Keratinocyte (primary cell): ENCODE data around the gene TCIRG1. TPM values are rescaled to one million over a fixed set of nuclear protein-coding genes. Genes with fewer than 3 reads are reported as not detected.

Source experiments
- DNase-seq: peaks from one replicate; pipeline ENCODE4 v3.0.0-alpha.2; 2011; ENCODE audit warnings: low read depth, missing footprints, low spot score
- FAIRE-seq: peaks from 2 replicates; lab custom pipeline; 2011; peaks lifted over from hg19 to GRCh38; lab: Jason Lieb, UNC
- H2AFZ ChIP-seq: 2 replicates; pipeline ENCODE4 v1.6.0; 2012; ENCODE audit warnings: low read length, control low read depth, inconsistent platforms; ENCODE audit not compliant: control insufficient read depth
- H3K27ac ChIP-seq: 2 replicates; pipeline ENCODE4 v1.5.1; 2011; ENCODE audit warnings: low read length; ENCODE audit not compliant: control insufficient read depth, insufficient read depth
- H3K27me3 ChIP-seq: 3 replicates; pipeline ENCODE4 v1.6.0; 2011; ENCODE audit warnings: low read length; ENCODE audit not compliant: control insufficient read depth, insufficient read depth; ENCODE audit errors: extremely low read depth
- H3K36me3 ChIP-seq, 2 experiments: 2 replicates in 1 of 2; 3 replicates in 1 of 2; pipeline ENCODE4 v1.5.1; 2011; ENCODE audit warnings: low read length in 2 of 2, mild to moderate bottlenecking in 1 of 2; ENCODE audit not compliant: control insufficient read depth in 2 of 2, insufficient read depth in 2 of 2; ENCODE audit errors: extremely low read depth in 1 of 2
- H3K4me1 ChIP-seq: 3 replicates; pipeline ENCODE4 v1.5.1; 2011; ENCODE audit warnings: low read length; ENCODE audit not compliant: control insufficient read depth, insufficient read depth; ENCODE audit errors: extremely low read depth
- H3K4me2 ChIP-seq: 3 replicates; pipeline ENCODE4 v1.6.0; 2011; ENCODE audit warnings: low read depth, low read length; ENCODE audit not compliant: control insufficient read depth, insufficient read depth; ENCODE audit errors: extremely low read depth
- H3K4me3 ChIP-seq, 3 experiments: fragments of 200-600 bp in 1 of 3; sonication (generic) in 1 of 3; 2 replicates in 2 of 3; 3 replicates in 1 of 3; pipeline ENCODE4 v1.5.1; 2011 to 2016; ENCODE audit warnings: low read length in 3 of 3, mild to moderate bottlenecking in 3 of 3, control low read depth in 2 of 3, inconsistent platforms in 1 of 3, low read depth in 1 of 3, mixed read lengths in 1 of 3, mixed run types in 1 of 3, moderate library complexity in 1 of 3; ENCODE audit not compliant: control insufficient read depth in 2 of 3, insufficient read depth in 2 of 3; ENCODE audit errors: extremely low read depth in 1 of 3
- H3K79me2 ChIP-seq: 2 replicates; pipeline ENCODE4 v1.6.0; 2012; ENCODE audit warnings: low read length; ENCODE audit not compliant: control insufficient read depth, insufficient read depth
- H3K9ac ChIP-seq: 3 replicates; pipeline ENCODE4 v1.6.0; 2011; ENCODE audit warnings: low read length; ENCODE audit not compliant: control insufficient read depth, insufficient read depth; ENCODE audit errors: extremely low read depth
- H3K9me1 ChIP-seq: 3 replicates; pipeline ENCODE4 v1.6.0; 2011; ENCODE audit warnings: low read length; ENCODE audit not compliant: control insufficient read depth, insufficient read depth; ENCODE audit errors: extremely low read depth
- H3K9me3 ChIP-seq: 2 replicates; pipeline ENCODE4 v1.5.1; 2012; ENCODE audit warnings: low read depth, low read length; ENCODE audit not compliant: control insufficient read depth
- H4K20me1 ChIP-seq: 3 replicates; pipeline ENCODE4 v1.6.0; 2011; ENCODE audit warnings: low read length; ENCODE audit not compliant: control insufficient read depth, insufficient read depth; ENCODE audit errors: extremely low read depth
- EZH2 ChIP-seq: IDR thresholded peaks from one replicate; pipeline ENCODE4 v1.6.1; 2012; ENCODE audit warnings: inconsistent platforms, mild to moderate bottlenecking, low read length, moderate library complexity
- dilution Hi-C: fragments of 300-500 bp; cut with MboI; formaldehyde crosslinking; loops from one replicate; pipeline ENCODE4 v1.7.0; 2020; ENCODE audit warnings: low sequenced_read_pairs; ENCODE audit not compliant: extremely low pct_ligation_motif_present
- polyA plus RNA-seq, 5 experiments: library from polyadenylated mRNA; depleted of rRNA in 3 of 5; stranded (reverse) in 3 of 5; stranded (forward) in 1 of 5; unstranded in 1 of 5; fragments of >200 nt; gene quantifications; 1 replicate in 1 of 5; 2 replicates in 3 of 5; 3 replicates in 1 of 5; pipeline versions ENCODE4 v1.2.1 to v1.2.3, GENCODE V29; 2011 to 2012; ENCODE audit warnings: missing spikeins in 2 of 5, low read depth in 1 of 5, low replicate concordance in 1 of 5
- TF ChIP-seq, protein P1 (sequence below), 3 experiments: IDR thresholded peaks in 1 of 3; conservative IDR thresholded peaks in 1 of 3; optimal IDR thresholded peaks in 1 of 3; 2 replicates in 2 of 3; 3 replicates in 1 of 3; pipeline versions ENCODE3 to v1.5.1; 2011; ENCODE audit warnings: low read length in 3 of 3, mild to moderate bottlenecking in 3 of 3, moderate library complexity in 2 of 3, control low read depth in 1 of 3, inconsistent platforms in 1 of 3; ENCODE audit not compliant: insufficient read depth in 2 of 3; ENCODE audit errors: extremely low read depth in 1 of 3

Gene TCIRG1
- polyA plus RNA-seq, 1 donor (not counting 4 experiments of a cell fraction or from before 2014, with no cell fraction given), result 12.7 TPM

DNA sequence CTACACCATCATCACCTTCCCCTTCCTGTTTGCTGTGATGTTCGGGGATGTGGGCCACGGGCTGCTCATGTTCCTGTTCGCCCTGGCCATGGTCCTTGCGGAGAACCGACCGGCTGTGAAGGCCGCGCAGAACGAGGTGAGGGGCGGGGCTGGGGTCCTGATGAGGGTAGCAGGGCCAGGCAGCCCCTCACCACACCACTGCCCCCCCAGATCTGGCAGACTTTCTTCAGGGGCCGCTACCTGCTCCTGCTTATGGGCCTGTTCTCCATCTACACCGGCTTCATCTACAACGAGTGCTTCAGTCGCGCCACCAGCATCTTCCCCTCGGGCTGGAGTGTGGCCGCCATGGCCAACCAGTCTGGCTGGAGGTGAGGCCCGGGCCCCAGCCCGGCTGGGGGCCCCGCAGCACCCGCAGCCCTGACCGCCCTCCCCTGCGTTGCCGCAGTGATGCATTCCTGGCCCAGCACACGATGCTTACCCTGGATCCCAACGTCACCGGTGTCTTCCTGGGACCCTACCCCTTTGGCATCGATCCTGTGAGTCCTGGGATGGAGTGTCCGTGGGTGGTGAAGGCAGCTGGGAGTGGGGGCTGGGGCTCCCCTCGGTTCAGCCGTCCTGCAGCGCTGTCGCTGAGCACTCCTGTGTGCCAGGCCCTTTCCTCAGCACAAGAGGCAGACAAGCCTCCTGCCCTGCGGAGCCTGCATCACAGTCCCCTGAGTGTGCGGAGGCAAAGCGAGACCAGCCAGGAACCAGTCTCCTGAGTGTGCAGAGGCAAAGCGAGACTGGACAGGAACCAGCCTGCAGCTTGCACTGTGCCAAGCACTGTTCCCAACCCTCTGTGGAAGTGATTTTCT, 8.8 kb downstream of the TCIRG1 start:
- no peaks in the 10 kb centered on the region for H3K79me2 ChIP-seq
- no peak overlapping the region for H2AFZ ChIP-seq
- no peaks in the 10 kb centered on the region for H3K9me1 ChIP-seq
- no peak for DNase-seq
- H3K9me3 ChIP-seq, result no peaks in the 10 kb centered on the region
- peaks cover 4% of the 10 kb centered on the region for H3K4me1 ChIP-seq
- peaks cover 7 to 17% of the 10 kb centered on the region in 2 experiments for H3K36me3 ChIP-seq
- H3K27ac ChIP-seq, result no peak overlapping the region
- no peak overlapping the region for H3K9ac ChIP-seq
- H3K4me2 ChIP-seq, result no peak overlapping the region
- H3K27me3 ChIP-seq, result no peaks in the 10 kb centered on the region
- no peak overlapping the region for H3K4me3 ChIP-seq
- dilution Hi-C loops, result no loop called here
- H4K20me1 ChIP-seq, result no peaks in the 10 kb centered on the region
- TF ChIP-seq, protein P1, sequence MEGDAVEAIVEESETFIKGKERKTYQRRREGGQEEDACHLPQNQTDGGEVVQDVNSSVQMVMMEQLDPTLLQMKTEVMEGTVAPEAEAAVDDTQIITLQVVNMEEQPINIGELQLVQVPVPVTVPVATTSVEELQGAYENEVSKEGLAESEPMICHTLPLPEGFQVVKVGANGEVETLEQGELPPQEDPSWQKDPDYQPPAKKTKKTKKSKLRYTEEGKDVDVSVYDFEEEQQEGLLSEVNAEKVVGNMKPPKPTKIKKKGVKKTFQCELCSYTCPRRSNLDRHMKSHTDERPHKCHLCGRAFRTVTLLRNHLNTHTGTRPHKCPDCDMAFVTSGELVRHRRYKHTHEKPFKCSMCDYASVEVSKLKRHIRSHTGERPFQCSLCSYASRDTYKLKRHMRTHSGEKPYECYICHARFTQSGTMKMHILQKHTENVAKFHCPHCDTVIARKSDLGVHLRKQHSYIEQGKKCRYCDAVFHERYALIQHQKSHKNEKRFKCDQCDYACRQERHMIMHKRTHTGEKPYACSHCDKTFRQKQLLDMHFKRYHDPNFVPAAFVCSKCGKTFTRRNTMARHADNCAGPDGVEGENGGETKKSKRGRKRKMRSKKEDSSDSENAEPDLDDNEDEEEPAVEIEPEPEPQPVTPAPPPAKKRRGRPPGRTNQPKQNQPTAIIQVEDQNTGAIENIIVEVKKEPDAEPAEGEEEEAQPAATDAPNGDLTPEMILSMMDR (optimal IDR thresholded peaks at IDR 0.05 in 1 of 3, IDR thresholded peaks at IDR 0.05 in 1 of 3, conservative IDR thresholded peaks at IDR 0.05 in 1 of 3; ENCODE audit: extremely low read depth in 1 of 3, insufficient read depth in 2 of 3, low read length in 3 of 3), result no peak
- no peak for TF ChIP-seq EZH2
- no peak for FAIRE-seq

DNA sequence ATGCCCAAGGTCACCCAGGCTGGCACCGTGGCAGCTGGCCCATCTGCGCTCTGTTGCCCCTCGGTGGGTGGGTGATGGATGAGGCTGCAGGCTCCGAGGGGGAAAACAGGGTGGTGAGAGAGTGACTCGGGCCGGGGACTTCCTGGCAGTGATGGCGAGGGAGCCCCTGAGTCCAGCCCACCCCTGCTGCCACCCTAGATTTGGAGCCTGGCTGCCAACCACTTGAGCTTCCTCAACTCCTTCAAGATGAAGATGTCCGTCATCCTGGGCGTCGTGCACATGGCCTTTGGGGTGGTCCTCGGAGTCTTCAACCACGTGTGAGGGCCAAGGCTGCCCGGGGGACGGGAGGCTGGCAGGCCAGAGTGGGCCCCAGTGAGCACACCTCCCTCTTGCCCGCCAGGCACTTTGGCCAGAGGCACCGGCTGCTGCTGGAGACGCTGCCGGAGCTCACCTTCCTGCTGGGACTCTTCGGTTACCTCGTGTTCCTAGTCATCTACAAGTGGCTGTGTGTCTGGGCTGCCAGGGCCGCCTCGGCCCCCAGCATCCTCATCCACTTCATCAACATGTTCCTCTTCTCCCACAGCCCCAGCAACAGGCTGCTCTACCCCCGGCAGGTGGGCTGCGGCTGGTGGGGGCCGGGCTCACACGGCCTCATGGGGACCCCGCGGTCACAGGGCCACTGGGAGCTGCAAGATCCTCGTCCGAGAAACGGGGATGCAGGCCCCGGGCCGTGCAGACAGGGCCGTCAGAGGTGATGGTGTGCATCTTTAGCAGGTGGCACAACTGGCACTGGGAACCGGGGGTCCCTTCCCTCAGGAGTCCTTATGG, 10.1 kb downstream of the TCIRG1 start:
- DNase-seq, result no peak
- TF ChIP-seq EZH2, result no peak
- TF ChIP-seq, protein P1 (optimal IDR thresholded peaks at IDR 0.05 in 1 of 3, IDR thresholded peaks at IDR 0.05 in 1 of 3, conservative IDR thresholded peaks at IDR 0.05 in 1 of 3; ENCODE audit: extremely low read depth in 1 of 3, insufficient read depth in 2 of 3, low read length in 3 of 3), result no peak
- H3K9me1 ChIP-seq, result no peaks in the 10 kb centered on the region
- dilution Hi-C loops, result no loop called here
- no peak overlapping the region for H3K27ac ChIP-seq
- no peak overlapping the region for H3K4me3 ChIP-seq
- no peak overlapping the region for H3K4me2 ChIP-seq
- H3K9ac ChIP-seq, result no peak overlapping the region
- H2AFZ ChIP-seq, result no peak overlapping the region
- H3K4me1 ChIP-seq, result peaks cover 4% of the 10 kb centered on the region
- H3K27me3 ChIP-seq, result no peaks in the 10 kb centered on the region
- no peak for FAIRE-seq
- peaks cover 7 to 15% of the 10 kb centered on the region in 2 experiments for H3K36me3 ChIP-seq
- H4K20me1 ChIP-seq, result no peaks in the 10 kb centered on the region
- H3K9me3 ChIP-seq, result no peaks in the 10 kb centered on the region
- H3K79me2 ChIP-seq, result no peaks in the 10 kb centered on the region
